GM06990 (cell line): Measurements from ENCODE around the gene PXDC1.
A peak's percentile ranks its signal among the peaks of the same experiment; 100 is the strongest.

Experiments
- DNase-seq: peaks from one replicate; pipeline ENCODE4 v3.0.0-alpha.2; 2011; ENCODE audit not compliant: insufficient read length; ENCODE audit errors: extremely low read depth
- H3K27me3 ChIP-seq: replicated peaks from 2 replicates; pipeline ENCODE4 v1.6.0; 2011; ENCODE audit warnings: low read length; ENCODE audit not compliant: control insufficient read depth, insufficient read depth
- H3K36me3 ChIP-seq: 2 replicates; pipeline ENCODE4 v1.5.1; 2011; ENCODE audit warnings: low read length; ENCODE audit not compliant: control insufficient read depth, insufficient read depth
- H3K4me3 ChIP-seq: replicated peaks from 2 replicates; pipeline ENCODE4 v1.5.1; 2011; ENCODE audit warnings: low read depth, mild to moderate bottlenecking, control low read depth, low read length
- CTCF ChIP-seq: IDR thresholded peaks from 2 replicates; pipeline ENCODE4 v1.5.1; 2011; ENCODE audit warnings: low read length, control low read depth, mild to moderate bottlenecking, inconsistent platforms; ENCODE audit not compliant: insufficient read depth, poor library complexity, severe bottlenecking

PXDC1 gene

GRCh38 chr6:3750317-3751076 is 1.0 kb downstream of the PXDC1 start:
- Histone ChIP-seq H3K36me3 (no peaks in the 10 kb centered on the region), H3K27me3 (no peaks in the 10 kb centered on the region), H3K4me3 (peak overlapping the region; percentile 58)
- no peak for DNase-seq
- TF ChIP-seq CTCF, result no peak

DNA sequence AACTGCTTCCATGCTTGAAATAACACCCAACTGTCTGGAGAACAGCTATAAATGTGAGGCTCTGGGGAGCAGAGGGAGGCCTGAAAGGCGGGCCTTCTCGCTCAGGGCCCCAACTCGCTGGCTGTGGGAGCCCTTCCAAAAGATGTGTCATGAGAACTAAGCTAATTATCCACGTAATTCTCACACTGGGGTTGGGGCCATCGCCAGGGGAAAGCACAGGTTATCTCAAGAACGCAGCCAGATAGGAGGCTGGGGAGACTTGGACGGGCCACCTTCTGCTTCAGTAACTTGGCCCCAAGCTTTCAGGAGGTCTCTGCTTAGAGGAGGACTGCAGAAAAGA is 1.6 kb downstream of the PXDC1 start:
- Histone ChIP-seq H3K4me3 (peak overlapping the region; percentile 58), H3K27me3 (no peaks in the 10 kb centered on the region), H3K36me3 (no peaks in the 10 kb centered on the region)
- TF ChIP-seq CTCF, result no peak
- DNase-seq, result no peak

DNA sequence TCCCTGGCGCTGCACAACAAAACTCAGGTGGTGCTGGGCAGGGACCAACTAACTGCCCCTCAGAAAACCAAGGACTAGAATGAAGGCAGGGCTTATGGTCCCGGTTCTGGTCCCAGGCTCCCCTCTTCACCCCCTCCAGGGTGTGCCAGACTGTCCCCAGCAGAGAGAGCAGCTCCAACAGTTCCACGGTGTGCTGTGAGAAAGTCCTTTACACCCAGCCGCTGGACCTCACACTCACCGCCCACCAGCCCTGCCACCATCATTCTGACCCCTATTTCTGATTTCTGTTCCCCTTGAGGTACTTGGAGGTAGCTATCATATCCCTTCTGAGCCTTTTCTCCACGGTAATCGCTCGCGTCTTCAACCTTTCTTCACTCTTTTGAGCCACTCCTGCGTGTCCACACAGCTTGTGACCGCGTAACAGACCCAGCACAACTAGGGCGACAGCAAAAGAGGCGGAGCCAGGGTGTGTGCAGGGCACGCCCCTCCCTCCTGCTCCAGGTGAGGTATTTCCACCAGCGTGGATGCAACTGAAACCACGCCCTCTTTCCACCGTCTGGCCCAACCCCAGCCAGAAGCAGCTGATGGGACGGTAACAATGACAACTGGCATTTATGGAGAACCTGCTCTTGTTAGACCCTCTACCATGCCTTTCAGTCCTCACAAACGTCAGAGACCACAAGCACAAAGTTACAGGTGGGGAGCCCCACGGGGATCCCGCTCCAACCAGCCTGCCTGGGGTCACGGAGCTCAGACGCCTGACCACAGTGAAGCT is 2.3 kb downstream of the PXDC1 start:
- Histone ChIP-seq H3K4me3 (no peak overlapping the region), H3K27me3 (no peaks in the 10 kb centered on the region), H3K36me3 (no peaks in the 10 kb centered on the region)
- no peak for TF ChIP-seq CTCF
- no peak for DNase-seq

GRCh38 chr6:3748208-3749066 is 3.1 kb downstream of the PXDC1 start:
- DNase-seq, result no peak
- H3K36me3 ChIP-seq, result no peaks in the 10 kb centered on the region
- H3K4me3 ChIP-seq, result no peak overlapping the region
- peak; percentile 65 for TF ChIP-seq CTCF
- H3K27me3 ChIP-seq, result no peaks in the 10 kb centered on the region

DNA sequence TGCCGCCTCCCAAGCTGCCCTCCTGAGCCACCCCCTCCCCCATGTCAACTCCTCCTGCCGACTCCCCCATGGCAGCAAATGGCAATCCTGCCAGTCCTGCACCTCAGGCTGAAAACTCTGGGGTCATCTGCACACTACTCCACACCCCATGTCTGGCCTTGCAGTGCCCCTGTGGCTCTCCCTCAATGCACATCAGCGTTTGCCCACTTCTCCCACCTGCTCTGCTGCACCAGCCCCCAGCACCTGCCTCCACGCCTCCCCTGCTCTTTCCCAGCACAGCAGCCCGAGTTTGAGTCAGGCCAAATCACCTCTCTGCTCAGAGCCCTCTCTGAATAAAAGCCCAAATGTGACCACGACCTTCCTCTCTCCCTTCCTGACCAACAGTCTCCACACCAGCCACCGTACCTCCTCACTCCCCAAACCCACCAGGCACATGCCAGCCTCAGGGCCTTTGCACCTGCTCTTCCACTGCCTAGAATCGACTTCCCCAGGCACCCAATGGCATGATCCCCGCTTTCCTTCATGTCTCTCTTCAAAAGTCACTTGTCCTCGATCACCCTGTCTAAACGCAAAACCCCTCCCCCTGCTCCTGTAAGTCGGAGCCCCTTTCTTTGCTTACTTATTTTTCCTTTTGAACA is 4.3 kb downstream of the PXDC1 start:
- H3K27me3 ChIP-seq, result no peaks in the 10 kb centered on the region
- H3K4me3 ChIP-seq, result no peak overlapping the region
- no peaks in the 10 kb centered on the region for H3K36me3 ChIP-seq
- TF ChIP-seq CTCF, result no peak
- DNase-seq, result no peak
